Hepatocyte (in vitro differentiated cells): Measurements from ENCODE around the gene DCUN1D1.

ENCODE experiments used
- CTCF ChIP-seq: fragments of 200-600 bp; sonication (generic); IDR thresholded peaks from 2 replicates; pipeline ENCODE4 v1.5.1; 2016; ENCODE audit warnings: antibody characterized with exemption, mild to moderate bottlenecking; ENCODE audit not compliant: poor library complexity
- EZH2 ChIP-seq: fragments of 200-600 bp; sonication (generic); IDR thresholded peaks from 2 replicates; pipeline ENCODE4 v1.6.1; 2016; ENCODE audit warnings: antibody characterized with exemption, mild to moderate bottlenecking, borderline replicate concordance
- EZH2phosphoT487 ChIP-seq: fragments of 200-600 bp; sonication (generic); IDR thresholded peaks from one replicate; pipeline ENCODE4 v1.6.1; 2018; ENCODE audit warnings: antibody characterized with exemption, mild to moderate bottlenecking, low read depth, moderate library complexity; ENCODE audit not compliant: unreplicated experiment, severe bottlenecking

DNA sequence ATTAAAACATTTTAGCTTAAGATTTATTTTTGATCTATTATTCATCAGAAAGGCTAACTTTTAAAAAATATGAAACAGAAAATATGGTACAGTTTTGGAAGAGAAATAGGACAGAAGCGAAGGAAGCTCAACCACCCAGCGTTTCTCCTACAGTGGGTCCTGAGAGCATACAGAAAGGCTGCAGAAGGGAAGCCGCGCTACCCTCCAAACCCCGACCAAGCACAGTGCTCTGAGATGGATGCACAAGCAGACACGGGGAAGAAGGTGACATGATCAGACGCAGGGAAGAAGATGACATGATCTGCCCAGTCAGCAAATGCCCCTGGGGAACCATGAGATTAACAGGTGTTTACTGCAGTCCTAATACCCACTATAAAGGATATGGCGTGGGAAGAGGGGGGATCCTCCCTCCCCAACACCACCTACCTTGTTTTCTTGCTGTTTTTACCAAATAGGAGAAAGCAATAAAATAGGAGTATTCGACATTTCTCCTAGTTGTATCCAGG lies 14.4 kb downstream of the DCUN1D1 start:
- TF ChIP-seq EZH2: no peak
- TF ChIP-seq CTCF: no peak
- no peak for TF ChIP-seq EZH2phosphoT487
